GM18868 (cell line): ENCODE measurements around the gene OXSR1.
"Not testable (repeated sequence)": the region's sequence is repeated elsewhere in the genome, so short reads cannot be mapped to it uniquely, and the experiment has no call there.

ENCODE experiments used
- ATAC-seq: cut with Tn5 transposase; IDR thresholded peaks from one replicate; pipeline ENCODE4 v1.9.1; 2021; ENCODE audit warnings: mild to moderate bottlenecking, moderate library complexity; ENCODE audit not compliant: unreplicated experiment

The OXSR1 gene

DNA sequence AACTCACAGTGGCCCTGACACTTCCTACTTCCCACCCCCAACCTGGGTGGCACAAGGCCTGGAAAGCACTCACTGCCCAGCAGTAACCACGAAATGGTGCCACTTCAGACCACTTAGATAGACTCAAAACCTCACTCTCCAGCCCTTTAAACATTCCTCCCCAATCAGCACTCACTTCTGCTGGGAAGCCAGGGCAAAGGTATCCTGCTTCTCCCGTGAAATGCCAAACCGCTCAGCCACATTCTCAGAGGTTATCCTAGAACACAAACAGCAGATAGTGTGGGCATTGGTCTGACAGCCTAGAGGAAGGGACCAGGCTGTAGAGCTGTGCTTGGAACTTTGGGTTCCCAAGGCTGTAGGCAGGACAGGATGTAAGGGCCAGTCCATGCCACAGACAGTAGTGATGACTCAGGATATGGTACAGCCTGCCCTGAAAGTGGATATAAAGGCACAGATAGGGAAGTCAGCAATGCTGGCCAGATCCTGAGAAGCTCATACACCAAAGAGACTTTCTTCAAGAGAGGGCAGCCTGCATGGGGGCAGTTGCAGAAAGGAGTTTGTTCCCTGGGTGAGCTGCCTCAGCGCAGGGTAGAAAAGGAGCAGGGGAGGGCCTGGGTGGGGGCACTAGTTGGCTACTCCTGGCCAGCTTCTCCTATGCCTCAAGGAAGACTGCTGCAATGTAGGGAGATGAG lies 37.6 kb upstream of the OXSR1 start:
- ATAC-seq, result no peak

DNA sequence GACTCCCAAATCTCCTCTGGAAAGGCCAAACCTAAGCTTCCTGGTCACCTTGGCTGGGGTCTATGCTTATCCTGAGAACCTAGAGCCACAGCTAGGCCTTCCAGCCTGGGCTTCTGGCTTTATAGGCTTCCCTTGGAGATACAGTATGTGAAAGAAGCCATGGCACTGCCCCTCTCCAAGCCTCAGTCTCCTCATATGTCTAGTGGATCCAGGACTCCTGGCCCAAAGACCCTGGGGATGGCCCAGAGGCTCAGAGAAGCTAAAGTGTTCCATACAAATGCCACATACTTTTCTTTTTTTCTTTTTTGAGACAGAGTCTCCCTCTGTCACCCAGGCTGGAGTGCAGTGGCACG lies 37.1 kb upstream of the OXSR1 start:
- no peak for ATAC-seq

DNA sequence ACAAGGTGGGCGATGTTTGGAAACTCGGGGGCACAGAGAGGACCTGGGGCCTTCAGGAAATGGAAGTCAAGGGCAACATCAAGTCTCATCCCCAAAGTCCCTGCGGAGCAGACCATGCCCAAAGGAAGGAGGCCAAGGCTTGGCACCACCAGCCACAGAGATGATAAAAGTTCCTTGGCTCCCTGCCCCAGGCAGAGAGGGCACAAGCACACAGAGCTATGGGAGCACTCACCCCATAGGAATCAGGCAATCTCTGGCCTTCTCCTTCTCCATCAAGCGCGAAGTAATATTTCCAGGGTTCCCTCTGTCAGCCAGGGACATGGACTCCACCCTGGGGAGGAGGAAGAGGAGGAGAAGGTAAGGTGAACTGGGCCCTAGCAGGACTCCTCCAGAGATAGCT lies 36.3 kb upstream of the OXSR1 start:
- no peak for ATAC-seq

GRCh38 chr3:38130631-38131065 lies 34.7 kb upstream of the OXSR1 start:
- no peak for ATAC-seq

- no peak for ATAC-seq
These were observed 33.5 kb upstream of the OXSR1 start for GRCh38 chr3:38131621-38132369.

GRCh38 chr3:38133209-38133556 lies 32.2 kb upstream of the OXSR1 start:
- no peak for ATAC-seq

GRCh38 chr3:38133557-38134405 lies 31.6 kb upstream of the OXSR1 start:
- ATAC-seq, result no peak

- not testable (repeated sequence) for ATAC-seq
These were observed 30.7 kb upstream of the OXSR1 start for GRCh38 chr3:38134517-38135143.

DNA sequence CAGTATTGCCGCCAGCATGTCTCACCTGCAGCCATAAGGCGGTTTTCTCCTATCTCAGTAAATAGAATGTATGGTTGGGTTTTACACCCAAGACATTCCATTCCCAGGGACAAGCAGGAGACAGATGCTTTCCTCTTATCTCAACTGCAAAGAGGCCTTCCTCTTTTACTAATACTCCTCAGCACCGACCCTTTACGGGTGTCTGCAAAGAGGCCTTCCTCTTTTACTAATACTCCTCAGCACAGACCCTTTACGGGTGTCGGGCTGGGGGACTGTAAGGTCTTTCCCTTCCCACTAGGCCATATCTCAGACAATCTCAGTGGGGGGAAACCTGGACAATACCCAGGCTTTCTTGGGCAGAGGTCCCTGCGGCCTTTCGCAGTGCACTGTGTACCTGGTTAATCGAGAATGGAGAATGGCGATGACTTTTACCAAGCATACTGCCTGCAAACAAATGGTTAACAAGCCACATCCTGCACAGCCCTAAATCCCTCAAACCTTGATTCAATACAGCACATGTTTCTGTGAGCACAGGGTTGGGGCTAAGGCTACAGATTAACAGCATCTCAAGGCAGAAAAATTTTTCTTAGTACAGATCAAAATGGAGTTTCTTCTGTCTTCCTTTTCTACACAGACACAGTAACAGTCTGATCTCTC lies 29.6 kb upstream of the OXSR1 start:
- ATAC-seq, result not testable (repeated sequence)

DNA sequence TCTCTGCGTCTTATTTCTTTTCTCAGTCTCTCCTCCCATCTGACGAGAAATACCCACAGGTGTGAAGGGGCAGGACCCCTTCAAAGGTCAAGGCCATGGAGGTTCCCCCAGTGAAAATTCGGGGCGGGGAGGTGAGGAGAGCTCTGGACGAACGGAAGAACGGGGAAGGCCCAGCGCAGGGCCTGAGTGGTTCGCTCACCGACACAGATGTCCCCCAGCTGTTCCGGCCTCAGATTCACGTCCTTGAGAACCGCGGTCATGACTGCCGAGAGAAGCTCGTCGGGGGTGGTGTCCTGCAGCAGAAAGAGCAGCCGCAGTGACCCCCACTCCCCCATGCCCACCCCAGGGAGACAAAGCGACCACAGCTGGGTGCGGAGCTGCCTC lies 29.0 kb upstream of the OXSR1 start:
- ATAC-seq, result no peak

- ATAC-seq, result peak; percentile 92
These were observed 28.3 kb upstream of the OXSR1 start, which contains the start of gene ACAA1 for GRCh38 chr3:38136777-38137614. ACAA1 (minus strand) TSS chr3:38137127; CDS start chr3:38137035, 92 bp downstream.

DNA sequence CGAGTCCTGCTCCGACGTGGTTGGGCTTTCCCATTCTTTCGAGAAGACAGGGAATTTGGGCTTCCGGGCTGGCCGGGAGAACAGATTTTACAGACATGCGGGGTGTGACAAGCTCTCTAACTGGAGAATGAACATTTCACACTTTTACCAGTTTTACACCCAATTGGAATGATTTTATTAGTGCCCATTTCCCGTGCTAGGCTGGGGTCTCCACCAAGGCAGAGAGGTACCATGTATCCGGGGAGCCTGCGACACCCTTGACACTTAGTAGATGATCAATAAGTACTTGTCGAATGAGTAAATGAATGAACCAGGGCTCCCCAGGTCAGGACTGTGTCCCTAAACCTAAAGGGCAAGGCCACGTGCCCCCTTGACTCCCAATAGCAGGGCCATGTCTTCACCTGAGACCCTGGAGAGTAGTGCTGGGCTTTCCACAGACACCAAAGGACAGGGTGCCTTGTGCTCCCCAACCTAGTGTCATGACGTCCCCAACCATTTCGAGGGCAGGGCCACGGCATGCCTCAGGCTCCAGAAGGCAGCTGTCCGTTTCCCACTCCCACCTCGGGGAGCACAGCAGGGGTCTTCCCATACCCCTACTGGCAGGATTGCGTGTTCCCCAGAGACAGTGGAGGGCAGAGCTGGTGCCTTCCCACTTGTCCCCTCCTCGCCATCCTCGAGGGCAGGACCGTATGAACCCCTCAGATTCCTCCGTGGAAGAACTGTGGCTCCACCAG lies 27.6 kb upstream of the OXSR1 start:
- no peak for ATAC-seq

DNA sequence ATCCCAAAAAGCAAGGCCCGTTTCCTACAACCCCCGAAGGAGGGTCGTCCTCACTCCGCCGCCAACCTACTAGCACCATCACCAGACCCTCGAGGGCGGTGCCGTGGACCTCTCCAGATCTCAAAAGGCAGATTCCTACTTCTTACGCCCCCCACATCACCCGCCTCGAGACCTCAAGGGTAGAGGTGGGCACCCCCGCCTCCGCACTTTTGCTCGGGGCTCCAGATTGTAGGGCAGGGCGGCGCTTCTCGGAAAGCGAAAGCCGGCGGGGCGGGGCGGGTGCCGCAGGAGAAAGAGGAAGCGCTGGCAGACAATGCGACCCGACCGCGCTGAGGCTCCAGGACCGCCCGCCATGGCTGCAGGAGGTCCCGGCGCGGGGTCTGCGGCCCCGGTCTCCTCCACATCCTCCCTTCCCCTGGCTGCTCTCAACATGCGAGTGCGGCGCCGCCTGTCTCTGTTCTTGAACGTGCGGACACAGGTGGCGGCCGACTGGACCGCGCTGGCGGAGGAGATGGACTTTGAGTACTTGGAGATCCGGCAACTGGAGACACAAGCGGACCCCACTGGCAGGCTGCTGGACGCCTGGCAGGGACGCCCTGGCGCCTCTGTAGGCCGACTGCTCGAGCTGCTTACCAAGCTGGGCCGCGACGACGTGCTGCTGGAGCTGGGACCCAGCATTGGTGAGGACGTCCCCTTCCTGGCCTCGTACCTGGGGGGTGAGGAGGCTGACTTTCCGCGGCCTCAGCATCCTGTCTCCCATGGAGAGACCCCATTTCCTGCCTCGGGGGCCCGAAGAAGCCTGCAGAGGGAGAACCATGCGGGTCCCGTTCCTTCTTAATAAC lies 26.8 kb upstream of the OXSR1 start, which contains the start of gene MYD88:
Gene MYD88, plus strand, starts transcription at position 313 of the 842 bp plus-strand sequence. Its CDS starts 40 bp downstream, at position 353.
- peak; percentile 46 for ATAC-seq

DNA sequence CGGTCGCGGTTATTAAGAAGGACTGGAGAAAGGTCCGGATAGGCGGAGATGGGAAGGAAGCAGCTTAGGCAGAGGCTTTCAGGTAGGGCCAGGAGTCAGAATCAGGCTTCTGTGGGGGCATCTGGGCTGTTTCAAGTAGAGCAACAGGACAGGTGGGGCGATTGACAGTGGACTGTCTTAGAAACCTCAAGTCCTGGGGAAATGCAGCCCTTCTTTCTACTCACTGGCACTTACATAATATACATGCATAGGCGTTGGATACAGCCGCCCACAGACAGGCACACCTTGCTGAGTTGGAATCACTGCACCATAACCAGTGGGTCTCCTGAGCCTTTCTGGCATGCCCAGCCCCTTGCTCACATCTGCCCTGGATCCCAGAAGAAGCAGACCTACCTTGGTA lies 26.1 kb upstream of the OXSR1 start:
- ATAC-seq, result no peak

DNA sequence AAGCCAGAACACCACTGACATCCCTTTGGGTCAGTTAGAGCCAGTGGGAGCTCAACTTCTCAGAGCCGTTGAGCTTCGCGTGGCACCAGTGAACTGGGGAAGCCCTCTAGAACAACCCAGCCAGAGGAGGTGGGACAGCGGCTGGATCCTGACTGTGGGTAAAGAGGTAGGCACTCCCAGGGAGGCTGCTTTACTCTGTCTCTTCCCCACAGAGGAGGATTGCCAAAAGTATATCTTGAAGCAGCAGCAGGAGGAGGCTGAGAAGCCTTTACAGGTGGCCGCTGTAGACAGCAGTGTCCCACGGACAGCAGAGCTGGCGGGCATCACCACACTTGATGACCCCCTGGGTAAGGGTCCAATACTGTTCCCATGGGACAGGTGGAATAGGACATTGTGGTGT lies 25.7 kb upstream of the OXSR1 start:
- ATAC-seq, result no peak

- ATAC-seq, result no peak
These were observed 24.8 kb upstream of the OXSR1 start for GRCh38 chr3:38140326-38141172.
